ENCODE data around the gene TBC1D22A. TPM values are rescaled to one million over a fixed set of nuclear protein-coding genes. Genes with fewer than 3 reads are reported as not detected.

TBC1D22A gene
- total and polyA plus RNA-seq, 2 donors: 11.8 to 25.7 TPM

GRCh38 chr22:46749682-46750529 lies 12.5 kb upstream of the TBC1D22A start:
- DNase-seq (ENCODE audit: low read depth in 6 of 9, low spot score in 9 of 9): no peak
- Histone ChIP-seq H3K27ac (ENCODE audit: low read depth in 1 of 2, low read length in 1 of 2) (peak overlapping the region; percentile 77 to 91), H3K27me3 (ENCODE audit: control insufficient read depth in 2 of 2, insufficient read depth in 1 of 2, low read length in 1 of 2) (peaks cover 0 to 2% of the 10 kb centered on the region in 2 donors), H3K9me3 (ENCODE audit: control insufficient read depth in 2 of 2, insufficient read depth in 1 of 2, low read length in 1 of 2) (peaks cover under 1 to 2% of the 10 kb centered on the region in 2 donors), H3K4me1 (ENCODE audit: control insufficient read depth in 2 of 2, insufficient read depth in 2 of 2, low read length in 2 of 2) (peaks cover 9 to 26% of the 10 kb centered on the region in 2 donors), H3K36me3 (ENCODE audit: control insufficient read depth in 2 of 2, insufficient read depth in 2 of 2, low read length in 1 of 2) (no peaks in the 10 kb centered on the region), H3K4me3 (ENCODE audit: low read length in 2 of 2) (no peak overlapping the region)
- 82% methylated on average over 14 of the region's 14 CpGs for WGBS

DNA sequence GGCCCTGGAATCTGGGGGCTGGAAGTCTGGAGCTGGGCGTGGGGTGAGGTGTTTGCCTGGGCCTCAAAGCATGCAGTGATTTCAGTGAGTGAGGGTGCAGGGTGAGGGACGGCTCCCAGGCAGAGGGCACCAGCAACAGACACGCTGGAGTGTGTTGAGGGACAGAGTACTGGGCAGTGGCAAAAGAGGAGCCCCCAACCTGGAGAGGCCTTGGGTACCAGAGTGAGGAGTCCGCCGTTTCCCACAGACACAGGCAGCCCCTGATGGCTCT lies 12.0 kb upstream of the TBC1D22A start:
- no peaks in the 10 kb centered on the region for H3K36me3 ChIP-seq (ENCODE audit: control insufficient read depth in 2 of 2, insufficient read depth in 2 of 2, low read length in 1 of 2)
- peaks cover 0 to 2% of the 10 kb centered on the region in 2 donors for H3K27me3 ChIP-seq (ENCODE audit: control insufficient read depth in 2 of 2, insufficient read depth in 1 of 2, low read length in 1 of 2)
- H3K9me3 ChIP-seq (ENCODE audit: control insufficient read depth in 2 of 2, insufficient read depth in 1 of 2, low read length in 1 of 2): peaks cover 2 to 7% of the 10 kb centered on the region in 2 donors
- peaks cover 9 to 26% of the 10 kb centered on the region in 2 donors for H3K4me1 ChIP-seq (ENCODE audit: control insufficient read depth in 2 of 2, insufficient read depth in 2 of 2, low read length in 2 of 2)
- H3K4me3 ChIP-seq (ENCODE audit: low read length in 2 of 2): no peak overlapping the region
- H3K27ac ChIP-seq (ENCODE audit: low read depth in 1 of 2, low read length in 1 of 2): no peak overlapping the region
- no peak for DNase-seq (ENCODE audit: low read depth in 6 of 9, low spot score in 9 of 9)
- WGBS: 98% methylated on average over 5 of the region's 5 CpGs

GRCh38 chr22:46750863-46751443 lies 11.5 kb upstream of the TBC1D22A start:
- Histone ChIP-seq H3K9me3 (ENCODE audit: control insufficient read depth in 2 of 2, insufficient read depth in 1 of 2, low read length in 1 of 2) (peaks cover 4 to 11% of the 10 kb centered on the region in 2 donors), H3K4me1 (ENCODE audit: control insufficient read depth in 2 of 2, insufficient read depth in 2 of 2, low read length in 2 of 2) (peaks cover 9 to 26% of the 10 kb centered on the region in 2 donors), H3K27ac (ENCODE audit: low read depth in 1 of 2, low read length in 1 of 2) (no peak overlapping the region), H3K27me3 (ENCODE audit: control insufficient read depth in 2 of 2, insufficient read depth in 1 of 2, low read length in 1 of 2) (peaks cover 0 to 2% of the 10 kb centered on the region in 2 donors), H3K36me3 (ENCODE audit: control insufficient read depth in 2 of 2, insufficient read depth in 2 of 2, low read length in 1 of 2) (no peaks in the 10 kb centered on the region), H3K4me3 (ENCODE audit: low read length in 2 of 2) (no peak overlapping the region)
- 92% methylated on average over 12 of the region's 12 CpGs for WGBS
- DNase-seq (ENCODE audit: low read depth in 6 of 9, low spot score in 9 of 9): no peak

- H3K4me1 ChIP-seq (ENCODE audit: control insufficient read depth in 2 of 2, insufficient read depth in 2 of 2, low read length in 2 of 2): peaks cover 9 to 26% of the 10 kb centered on the region in 2 donors
Measured at GRCh38 chr22:46752286-46752987, 10.0 kb upstream of the TBC1D22A start.

GRCh38 chr22:46752988-46753310 lies 9.5 kb upstream of the TBC1D22A start:
- H3K4me3 ChIP-seq (ENCODE audit: low read length in 2 of 2): no peak overlapping the region
- no peaks in the 10 kb centered on the region for H3K27me3 ChIP-seq (ENCODE audit: control insufficient read depth in 2 of 2, insufficient read depth in 1 of 2, low read length in 1 of 2)
- no peaks in the 10 kb centered on the region for H3K36me3 ChIP-seq (ENCODE audit: control insufficient read depth in 2 of 2, insufficient read depth in 2 of 2, low read length in 1 of 2)
- peaks cover 7 to 19% of the 10 kb centered on the region in 2 donors for H3K9me3 ChIP-seq (ENCODE audit: control insufficient read depth in 2 of 2, insufficient read depth in 1 of 2, low read length in 1 of 2)
- no peak overlapping the region for H3K27ac ChIP-seq (ENCODE audit: low read depth in 1 of 2, low read length in 1 of 2)
- H3K4me1 ChIP-seq (ENCODE audit: control insufficient read depth in 2 of 2, insufficient read depth in 2 of 2, low read length in 2 of 2): peaks cover 9 to 26% of the 10 kb centered on the region in 2 donors
- no peak for DNase-seq (ENCODE audit: low read depth in 6 of 9, low spot score in 9 of 9)
- WGBS: 98% methylated on average over 6 of the region's 6 CpGs

More at GRCh38 chr22:46752286-46752987, 10.0 kb upstream of the TBC1D22A start:
- DNase-seq (ENCODE audit: low read depth in 6 of 9, low spot score in 9 of 9): no peak
- Histone ChIP-seq H3K27me3 (ENCODE audit: control insufficient read depth in 2 of 2, insufficient read depth in 1 of 2, low read length in 1 of 2) (no peaks in the 10 kb centered on the region), H3K27ac (ENCODE audit: low read depth in 1 of 2, low read length in 1 of 2) (no peak overlapping the region), H3K9me3 (ENCODE audit: control insufficient read depth in 2 of 2, insufficient read depth in 1 of 2, low read length in 1 of 2) (peaks cover 7 to 19% of the 10 kb centered on the region in 2 donors), H3K4me3 (ENCODE audit: low read length in 2 of 2) (no peak overlapping the region), H3K36me3 (ENCODE audit: control insufficient read depth in 2 of 2, insufficient read depth in 2 of 2, low read length in 1 of 2) (no peaks in the 10 kb centered on the region)
- 97% methylated on average over 11 of the region's 11 CpGs for WGBS

DNA sequence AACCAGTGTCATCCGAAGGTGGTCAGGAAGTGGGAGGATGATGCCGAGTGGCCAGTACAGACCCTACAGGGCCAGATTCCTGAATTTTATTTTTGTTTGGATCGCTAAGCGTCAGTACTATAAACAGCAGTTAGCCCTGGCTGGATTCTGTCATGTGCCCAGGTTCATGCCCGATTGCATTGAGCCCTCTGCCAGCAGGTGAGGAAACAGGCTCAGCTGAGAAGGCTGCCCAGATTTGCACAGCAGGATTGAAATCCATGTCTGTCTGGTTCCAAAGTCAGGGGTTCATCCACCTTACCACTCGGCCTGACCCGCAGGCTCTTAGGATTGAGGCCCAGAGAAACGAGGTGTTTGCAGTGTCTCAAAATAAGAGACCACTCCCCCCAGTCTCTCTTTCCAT lies 9.1 kb upstream of the TBC1D22A start:
- Histone ChIP-seq H3K4me1 (ENCODE audit: control insufficient read depth in 2 of 2, insufficient read depth in 2 of 2, low read length in 2 of 2) (peaks cover 9 to 23% of the 10 kb centered on the region in 2 donors), H3K4me3 (ENCODE audit: low read length in 2 of 2) (no peak overlapping the region), H3K36me3 (ENCODE audit: control insufficient read depth in 2 of 2, insufficient read depth in 2 of 2, low read length in 1 of 2) (no peaks in the 10 kb centered on the region), H3K9me3 (ENCODE audit: control insufficient read depth in 2 of 2, insufficient read depth in 1 of 2, low read length in 1 of 2) (peaks cover 7 to 19% of the 10 kb centered on the region in 2 donors), H3K27ac (ENCODE audit: low read depth in 1 of 2, low read length in 1 of 2) (no peak overlapping the region), H3K27me3 (ENCODE audit: control insufficient read depth in 2 of 2, insufficient read depth in 1 of 2, low read length in 1 of 2) (no peaks in the 10 kb centered on the region)
- no peak for DNase-seq (ENCODE audit: low read depth in 6 of 9, low spot score in 9 of 9)
- WGBS: 97% methylated on average over 8 of the region's 8 CpGs

GRCh38 chr22:46753761-46754109 lies 8.7 kb upstream of the TBC1D22A start:
- Histone ChIP-seq H3K9me3 (ENCODE audit: control insufficient read depth in 2 of 2, insufficient read depth in 1 of 2, low read length in 1 of 2) (peaks cover 7 to 19% of the 10 kb centered on the region in 2 donors), H3K4me3 (ENCODE audit: low read length in 2 of 2) (no peak overlapping the region), H3K27me3 (ENCODE audit: control insufficient read depth in 2 of 2, insufficient read depth in 1 of 2, low read length in 1 of 2) (no peaks in the 10 kb centered on the region), H3K36me3 (ENCODE audit: control insufficient read depth in 2 of 2, insufficient read depth in 2 of 2, low read length in 1 of 2) (no peaks in the 10 kb centered on the region), H3K4me1 (ENCODE audit: control insufficient read depth in 2 of 2, insufficient read depth in 2 of 2, low read length in 2 of 2) (peaks cover 9 to 21% of the 10 kb centered on the region in 2 donors), H3K27ac (ENCODE audit: low read depth in 1 of 2, low read length in 1 of 2) (peak overlapping the region; percentile 35 to 61)
- no peak for DNase-seq (ENCODE audit: low read depth in 6 of 9, low spot score in 9 of 9)
- 83% methylated on average over 4 of the region's 4 CpGs for WGBS

GRCh38 chr22:46754110-46754799 lies 8.2 kb upstream of the TBC1D22A start:
- peak overlapping the region; percentile 35 to 68 for H3K27ac ChIP-seq (ENCODE audit: low read depth in 1 of 2, low read length in 1 of 2)
- peaks cover 6 to 16% of the 10 kb centered on the region in 2 donors for H3K4me1 ChIP-seq (ENCODE audit: control insufficient read depth in 2 of 2, insufficient read depth in 2 of 2, low read length in 2 of 2)
- no peaks in the 10 kb centered on the region for H3K36me3 ChIP-seq (ENCODE audit: control insufficient read depth in 2 of 2, insufficient read depth in 2 of 2, low read length in 1 of 2)
- no peak overlapping the region for H3K4me3 ChIP-seq (ENCODE audit: low read length in 2 of 2)
- WGBS: 49% methylated on average over 14 of the region's 14 CpGs
- no peaks in the 10 kb centered on the region for H3K27me3 ChIP-seq (ENCODE audit: control insufficient read depth in 2 of 2, insufficient read depth in 1 of 2, low read length in 1 of 2)
- H3K9me3 ChIP-seq (ENCODE audit: control insufficient read depth in 2 of 2, insufficient read depth in 1 of 2, low read length in 1 of 2): peaks cover 7 to 19% of the 10 kb centered on the region in 2 donors
- no peak for DNase-seq (ENCODE audit: low read depth in 6 of 9, low spot score in 9 of 9)
